Small intestine (tissue), 7 donors: ENCODE data around the gene TMEM43. TPM values are rescaled to one million over a fixed set of nuclear protein-coding genes. Genes with fewer than 3 reads are reported as not detected.

Experiments used
- DNase-seq, 2 donors: peaks; one replicate each; pipeline versions ENCODE4 v3.0.0 to v3.0.0-alpha.2; 2013
- FAIRE-seq: peaks from 2 replicates; lab custom pipeline; 2012; peaks lifted over from hg19 to GRCh38; lab: Jason Lieb, UNC
- H3K27ac ChIP-seq, 3 donors: one replicate each; pipeline ENCODE4 v1.5.1; 2013; ENCODE audit warnings: low read length in 2 of 3, mild to moderate bottlenecking in 2 of 3, control low read depth in 1 of 3, inconsistent platforms in 1 of 3, low read depth in 1 of 3, moderate library complexity in 1 of 3
- H3K27me3 ChIP-seq, 3 donors: one replicate each; pipeline ENCODE4 v1.6.1; 2013; ENCODE audit warnings: low read length in 3 of 3, inconsistent platforms in 1 of 3; ENCODE audit not compliant: control insufficient read depth in 3 of 3, insufficient read depth in 3 of 3
- H3K36me3 ChIP-seq, 3 donors: one replicate each; pipeline ENCODE4 v1.6.1; 2013; ENCODE audit warnings: low read length in 3 of 3, inconsistent platforms in 1 of 3, low read depth in 1 of 3, mild to moderate bottlenecking in 1 of 3, moderate library complexity in 1 of 3; ENCODE audit not compliant: control insufficient read depth in 3 of 3, insufficient read depth in 2 of 3
- H3K4me1 ChIP-seq, 3 donors: one replicate each; pipeline ENCODE4 v1.6.1; 2013; ENCODE audit warnings: low read length in 2 of 3, inconsistent platforms in 1 of 3, low read depth in 1 of 3, mild to moderate bottlenecking in 1 of 3, moderate library complexity in 1 of 3; ENCODE audit not compliant: control insufficient read depth in 3 of 3, insufficient read depth in 2 of 3
- H3K4me3 ChIP-seq, 3 donors: one replicate each; pipeline ENCODE4 v1.5.1; 2013; ENCODE audit warnings: low read length in 3 of 3, control low read depth in 1 of 3, inconsistent platforms in 1 of 3, low read depth in 1 of 3, mild to moderate bottlenecking in 1 of 3, moderate library complexity in 1 of 3
- H3K9me3 ChIP-seq, 2 donors: one replicate each; pipeline ENCODE4 v1.6.1; 2013; ENCODE audit warnings: low read depth in 1 of 2, low read length in 1 of 2; ENCODE audit not compliant: control insufficient read depth in 2 of 2, insufficient read depth in 1 of 2
- WGBS, 3 donors: extraction: QIAGEN DNeasy Blood & Tissue Kit; methylation state at CpG; one replicate each; pipeline ENCODE4 v1.1.7; 2013; 5-methylcytosine and 5-hydroxymethylcytosine counted together
- polyA plus RNA-seq, 4 donors: library from polyadenylated mRNA; stranded (reverse) in 3 of 4; unstranded in 1 of 4; fragments of 200-250 nt in 3 of 4; fragments of 120-200 nt in 1 of 4; gene quantifications; one replicate each; pipeline versions ENCODE4 v1.2.1 to v1.2.3, GENCODE V29; 2013
- donor health status: healthy with polysubstance abuse.
- donor health status: control.
- donor health status: control.
- donor health status: Bipolar disorder and iron deficiency.
- donor health status: healthy.

The TMEM43 gene
- polyA plus RNA-seq, 4 donors, result 11.9 to 37.5 (median 22.9) TPM

DNA sequence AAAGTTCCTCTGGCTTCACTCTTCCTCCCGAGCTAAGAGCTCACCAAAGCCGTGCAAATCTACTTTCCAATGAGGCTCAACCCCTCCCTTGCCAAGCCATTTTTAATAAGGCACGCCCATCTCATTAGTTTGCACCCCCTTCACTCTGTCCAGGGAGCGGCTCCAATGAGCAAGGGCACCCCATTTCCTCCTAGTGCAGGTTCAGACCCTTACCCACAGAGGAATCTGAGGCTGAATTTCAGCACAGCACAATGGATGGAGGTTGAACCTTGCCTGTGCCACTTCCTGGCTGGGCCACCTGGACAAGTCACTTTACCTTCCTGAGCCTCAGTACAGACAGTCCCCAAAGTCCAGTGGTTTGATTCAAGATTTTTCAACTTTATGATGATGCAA lies 28.1 kb downstream of the TMEM43 start:
- DNase-seq, result no peak
- no peaks in the 10 kb centered on the region for H3K27me3 ChIP-seq
- no peak overlapping the region for H3K27ac ChIP-seq
- WGBS, 3 donors, result 26 to 69% (median 54%) methylated on average over 4 of the region's 4 CpGs
- H3K4me3 ChIP-seq, result no peak overlapping the region
- FAIRE-seq, result no peak
- H3K9me3 ChIP-seq, result no peaks in the 10 kb centered on the region
- peaks cover 7 to 76% (median 22%) of the 10 kb centered on the region in 3 donors for H3K36me3 ChIP-seq
- peaks cover 0 to 10% (median 0%) of the 10 kb centered on the region in 3 donors for H3K4me1 ChIP-seq

DNA sequence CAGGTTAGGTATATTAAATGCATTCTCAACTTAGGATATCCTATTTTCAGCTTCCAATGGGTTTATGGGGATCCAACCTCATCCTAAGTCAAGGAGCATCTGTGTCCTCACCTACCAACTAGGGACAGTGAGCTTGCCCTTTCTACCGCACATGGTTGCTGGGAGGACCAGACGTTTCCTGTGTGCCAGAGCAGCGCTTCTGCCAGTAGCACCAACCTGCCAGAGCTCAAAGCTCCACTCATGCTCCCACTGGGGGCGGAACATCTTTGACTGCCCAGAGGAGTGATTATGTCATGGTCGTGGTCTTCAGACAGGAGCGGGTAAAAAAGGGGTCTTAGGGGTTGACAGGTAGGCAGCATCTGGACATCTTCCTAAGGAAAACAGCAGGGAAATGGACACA lies 28.8 kb downstream of the TMEM43 start:
- Histone ChIP-seq H3K4me1 (peaks cover 0 to 10% (median 0%) of the 10 kb centered on the region in 3 donors), H3K4me3 (no peak overlapping the region), H3K9me3 (no peaks in the 10 kb centered on the region), H3K27me3 (no peaks in the 10 kb centered on the region), H3K27ac (no peak overlapping the region), H3K36me3 (peaks cover 9 to 76% (median 26%) of the 10 kb centered on the region in 3 donors)
- 93 to 97% (median 94%) methylated on average over 6 of the region's 6 CpGs for WGBS, 3 donors
- DNase-seq (no peak), FAIRE-seq (no peak)

DNA sequence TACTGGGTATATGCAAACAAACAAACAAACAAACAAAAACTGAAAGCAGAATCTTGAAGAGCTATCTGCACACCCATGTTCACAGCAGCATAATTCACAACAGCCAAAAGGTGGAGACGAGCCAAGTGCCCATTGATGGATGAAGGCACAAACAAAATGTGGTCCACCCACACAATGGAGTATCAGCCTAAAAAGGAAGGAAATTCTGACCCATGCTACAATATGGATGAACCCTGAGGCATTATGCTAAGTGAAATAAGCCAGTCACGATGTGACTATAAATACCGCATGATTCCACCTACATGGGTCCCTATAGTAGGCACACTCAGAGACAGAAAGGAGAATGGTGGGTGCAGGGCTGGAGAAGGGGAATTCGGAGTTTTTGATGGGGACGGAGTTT lies 29.4 kb downstream of the TMEM43 start:
- WGBS, 3 donors, result 87 to 94% (median 91%) methylated on average over 5 of the region's 5 CpGs
- H3K27ac ChIP-seq, result no peak overlapping the region
- H3K4me3 ChIP-seq, result no peak overlapping the region
- DNase-seq (no peak), FAIRE-seq (no peak)
- H3K27me3 ChIP-seq, result no peaks in the 10 kb centered on the region
- peaks cover 0 to 10% (median 0%) of the 10 kb centered on the region in 3 donors for H3K4me1 ChIP-seq
- H3K9me3 ChIP-seq, result no peaks in the 10 kb centered on the region
- peaks cover 12 to 73% (median 27%) of the 10 kb centered on the region in 3 donors for H3K36me3 ChIP-seq

DNA sequence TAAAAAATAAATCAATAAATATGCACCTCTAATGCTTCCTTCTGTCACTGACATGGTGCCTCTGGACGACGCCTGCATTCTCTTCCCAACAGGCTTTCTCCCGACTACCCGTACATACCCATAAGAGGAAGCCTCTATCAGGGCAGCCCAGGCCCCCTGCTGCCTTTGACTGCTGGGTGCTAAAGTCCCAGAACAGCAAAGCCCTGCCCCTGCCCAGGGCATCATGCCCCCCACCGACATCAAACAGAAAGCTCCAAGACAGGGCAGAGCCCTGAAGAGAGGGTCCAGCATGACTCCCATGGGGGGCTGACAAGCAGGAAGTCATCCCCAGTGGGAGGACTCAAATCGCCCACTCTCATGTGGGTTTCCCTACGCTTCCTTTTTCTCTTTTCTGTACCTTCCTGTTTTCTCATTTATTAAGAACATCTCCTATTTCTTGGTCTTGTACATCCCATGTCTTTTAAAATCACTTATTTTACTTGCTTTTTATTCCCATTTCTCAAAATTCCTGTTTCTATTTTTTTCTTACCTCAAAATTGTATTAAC lies 30.1 kb downstream of the TMEM43 start:
- no peaks in the 10 kb centered on the region for H3K9me3 ChIP-seq
- H3K36me3 ChIP-seq, result peaks cover 17 to 74% (median 31%) of the 10 kb centered on the region in 3 donors
- H3K4me1 ChIP-seq, result peaks cover 0 to 10% (median 0%) of the 10 kb centered on the region in 3 donors
- H3K4me3 ChIP-seq, result no peak overlapping the region
- WGBS, 3 donors, result 88 to 94% (median 91%) methylated on average over 7 of the region's 7 CpGs
- DNase-seq, result no peak
- no peaks in the 10 kb centered on the region for H3K27me3 ChIP-seq
- no peak overlapping the region for H3K27ac ChIP-seq
- FAIRE-seq, result no peak

DNA sequence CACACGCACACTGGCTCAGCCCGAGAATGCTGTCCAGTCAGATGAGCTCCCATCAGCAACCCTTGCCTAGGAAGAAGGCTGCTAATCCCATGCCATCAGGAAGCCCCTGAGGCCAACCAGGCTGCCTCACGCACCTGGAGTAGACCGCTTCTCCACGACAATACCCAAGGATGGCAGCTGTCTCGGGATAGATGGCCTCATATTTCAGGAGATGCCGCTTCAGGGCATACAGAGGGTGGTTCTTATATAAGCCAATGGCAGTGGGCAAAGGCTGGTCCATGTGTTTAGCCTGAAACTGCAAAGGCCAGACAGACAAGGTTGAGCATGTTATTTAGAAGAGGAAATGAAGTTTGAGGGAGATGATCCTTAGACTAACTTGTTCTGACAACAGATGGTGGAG lies 31.3 kb downstream of the TMEM43 start:
- H3K4me1 ChIP-seq, result peaks cover 0 to 10% (median 0%) of the 10 kb centered on the region in 3 donors
- no peaks in the 10 kb centered on the region for H3K27me3 ChIP-seq
- H3K36me3 ChIP-seq, result peaks cover 21 to 66% (median 37%) of the 10 kb centered on the region in 3 donors
- 96 to 98% (median 97%) methylated on average over 7 of the region's 7 CpGs for WGBS, 3 donors
- no peaks in the 10 kb centered on the region for H3K9me3 ChIP-seq
- DNase-seq, result no peak
- no peak overlapping the region for H3K27ac ChIP-seq
- FAIRE-seq, result no peak
- H3K4me3 ChIP-seq, result no peak overlapping the region

DNA sequence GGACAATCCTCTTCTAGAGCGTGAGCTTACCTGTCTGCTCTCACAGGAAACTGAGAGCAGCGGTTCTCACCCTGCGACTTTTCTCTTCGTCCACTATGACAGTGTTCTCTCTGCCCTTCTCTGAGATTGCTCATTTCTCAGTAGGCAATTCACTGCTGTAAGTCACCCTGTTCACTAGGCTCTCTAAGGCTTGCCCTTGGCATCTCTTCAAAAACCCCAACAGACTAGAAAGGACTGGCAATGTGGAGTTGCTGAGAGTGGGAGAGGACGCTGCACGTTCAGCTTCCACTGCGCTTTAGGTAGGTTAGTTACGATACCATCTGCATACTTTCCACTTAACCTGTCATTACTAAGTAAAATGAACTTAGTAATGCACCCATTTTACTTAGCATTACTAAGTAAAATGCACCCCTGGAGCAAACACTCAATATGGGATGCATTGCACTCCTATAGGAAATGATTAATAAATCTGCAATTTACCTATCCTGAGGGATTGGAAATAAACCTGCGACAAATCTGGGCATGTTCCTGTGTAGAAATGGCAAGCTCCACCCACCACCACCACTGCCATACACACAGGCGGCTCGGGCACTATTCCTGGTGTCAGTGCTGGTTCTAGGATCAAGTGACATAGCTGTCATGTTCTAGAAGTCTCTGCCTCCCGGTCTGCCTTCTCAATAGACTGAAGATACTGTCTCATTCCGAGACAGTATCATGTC lies 32.1 kb downstream of the TMEM43 start:
- Histone ChIP-seq H3K36me3 (peaks cover 19 to 58% (median 39%) of the 10 kb centered on the region in 3 donors), H3K27ac (no peak overlapping the region), H3K9me3 (peaks cover 0 to 2% of the 10 kb centered on the region in 2 donors), H3K4me3 (no peak overlapping the region), H3K27me3 (no peaks in the 10 kb centered on the region), H3K4me1 (peaks cover 0 to 10% (median 0%) of the 10 kb centered on the region in 3 donors)
- DNase-seq (no peak), FAIRE-seq (no peak)
- 95 to 96% (median 96%) methylated on average over 13 of the region's 13 CpGs for WGBS, 3 donors

DNA sequence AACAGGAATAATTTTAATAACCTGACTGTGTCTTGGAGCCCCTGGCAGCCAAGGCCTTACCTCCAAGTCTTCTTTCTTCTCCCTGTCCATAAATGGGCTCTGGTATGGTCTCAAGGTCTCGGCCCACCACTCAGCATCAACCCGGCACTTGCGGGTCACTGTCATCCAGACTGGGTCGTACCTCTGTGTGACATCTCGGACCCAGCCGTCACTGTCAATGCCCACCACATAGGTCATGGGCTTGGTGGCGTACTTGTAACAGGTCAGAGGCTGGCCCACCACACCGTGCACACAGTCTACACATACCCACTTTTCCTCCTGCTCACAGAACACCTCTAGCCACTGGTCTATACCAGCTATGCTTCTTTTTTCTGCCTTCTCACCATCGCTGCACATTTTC lies 33.1 kb downstream of the TMEM43 start:
- Histone ChIP-seq H3K4me1 (peaks cover 0 to 1% (median 0%) of the 10 kb centered on the region in 3 donors), H3K27ac (no peak overlapping the region), H3K9me3 (peaks cover 0 to 2% of the 10 kb centered on the region in 2 donors), H3K4me3 (no peak overlapping the region), H3K27me3 (no peaks in the 10 kb centered on the region), H3K36me3 (peaks cover 23 to 49% (median 40%) of the 10 kb centered on the region in 3 donors)
- 97 to 98% (median 97%) methylated on average over 9 of the region's 9 CpGs for WGBS, 3 donors
- FAIRE-seq, result no peak
- no peak for DNase-seq

DNA sequence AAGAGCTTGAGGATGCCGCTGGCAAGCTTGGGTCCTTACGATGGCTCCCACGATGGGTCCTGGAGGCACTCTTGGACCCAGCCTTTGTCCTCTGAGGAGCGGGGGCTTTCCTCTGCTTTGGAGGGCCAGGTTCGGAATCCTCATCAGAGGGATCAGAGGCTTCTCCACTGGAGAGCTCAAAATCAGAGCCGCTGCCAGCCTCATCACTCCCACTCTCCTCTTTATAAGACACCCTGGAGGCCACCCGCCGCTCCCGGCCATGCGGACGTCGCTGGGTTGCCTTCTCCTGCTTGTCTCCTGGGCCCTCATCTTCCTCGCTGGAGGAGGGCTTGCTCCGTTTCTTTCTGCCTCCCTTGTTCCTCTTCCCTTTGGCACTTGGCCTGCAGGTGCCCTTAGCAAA lies 33.5 kb downstream of the TMEM43 start:
- WGBS, 3 donors, result 93 to 97% (median 94%) methylated on average over 14 of the region's 14 CpGs
- FAIRE-seq (no peak), DNase-seq (no peak)
- Histone ChIP-seq H3K4me1 (no peaks in the 10 kb centered on the region), H3K4me3 (no peak overlapping the region), H3K27me3 (no peaks in the 10 kb centered on the region), H3K9me3 (peaks cover 0 to 2% of the 10 kb centered on the region in 2 donors), H3K36me3 (peaks cover 24 to 48% (median 40%) of the 10 kb centered on the region in 3 donors), H3K27ac (no peak overlapping the region)
